Heart left ventricle (tissue), 13 donors: Measurements from ENCODE around the gene GLB1L.

ENCODE experiments used
- CTCF ChIP-seq, 12 donors: fragments of 200-600 bp; sonication (generic) in 4 of 12; IDR thresholded peaks; one replicate each; pipeline versions ENCODE4 v1.5.0 to v1.8.0; 2018 to 2022; ENCODE audit warnings: antibody characterized with exemption in 12 of 12, mild to moderate bottlenecking in 5 of 12
- POLR2A ChIP-seq, 2 donors: fragments of 450-650 bp; IDR thresholded peaks; one replicate each; pipeline ENCODE4 v1.6.1; 2017; ENCODE audit warnings: antibody characterized with exemption in 2 of 2, mild to moderate bottlenecking in 2 of 2, moderate library complexity in 2 of 2
- donor health status: ischemic (EF 13 %, LVEDD 7.1; RV severe dilation, severe dysfunction).
- donor health status: DM: no; HTN: yes; CAD: no.
- donor health status: DM: no; HTN: no; CAD: no.
- donor health status: ischemic (EF 25% LVEDD 6.9; RV normal size, moderate dysfunction).
- donor health status: ischemic (EF 25% LVEDD 5.7; RV mildly dilated, moderate dysfunction).
- donor health status: ischemic (EF 35%, LVEDD 5.7; RV mildly dilated, moderate dysfunction).
- donor health status: nonischemic (EF 11% LVEDD 7.7; RV severe dilation, severe dysfunction).
- donor health status: DM: yes; HTN: yes; CAD: no.
- donor health status: PGD.
- donor health status: ischemic (EF 29% LVEDD 5.4; RV normal size, mild dysfunction).
- donor health status: nonischemic (EF 23%, LVEDD 6.1; RV moderate dilation, normal function).

DNA sequence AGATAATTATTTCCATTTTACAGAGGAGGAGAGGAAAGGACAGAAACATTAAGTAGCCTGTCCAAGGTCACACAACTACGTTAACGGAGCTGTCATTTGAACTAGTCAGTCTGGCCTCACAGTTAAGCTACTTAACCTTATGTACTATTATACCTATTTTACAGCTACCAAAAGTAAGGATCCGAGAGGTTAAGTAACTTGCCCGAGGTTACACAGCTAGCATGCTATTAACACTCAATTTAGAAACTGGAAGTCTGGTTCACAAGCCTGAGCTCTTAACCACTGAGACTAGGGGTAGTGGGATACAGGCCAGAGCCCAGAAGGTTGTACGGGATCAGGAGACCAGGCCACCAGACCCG lies 476 bp downstream of the GLB1L start:
- TF ChIP-seq CTCF (IDR thresholded peaks at IDR 0.05) (no peak), POLR2A (IDR thresholded peaks at IDR 0.05) (no peak)
